Measurements from ENCODE around the gene COP1.

Gene COP1

DNA sequence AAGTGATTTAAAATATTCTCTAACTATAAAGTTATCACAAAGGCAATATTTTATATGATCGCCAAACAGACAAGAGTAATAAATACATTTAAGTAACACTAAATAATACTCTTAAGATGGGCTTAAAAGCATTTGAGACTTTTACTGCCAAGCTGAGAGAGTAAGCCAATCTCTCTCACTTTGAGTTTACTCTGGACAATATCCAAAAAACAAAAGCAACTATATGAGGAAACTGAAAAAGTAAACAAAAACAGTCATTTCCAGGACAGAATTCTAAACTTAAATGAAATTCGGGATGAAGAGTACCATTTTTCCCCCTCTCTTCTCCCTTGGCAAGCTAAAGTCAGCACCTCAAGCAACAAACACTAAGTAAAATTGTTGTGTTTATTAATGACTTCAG lies 173.2 kb downstream of the COP1 start (continued):
- TF ChIP-seq, protein P1, sequence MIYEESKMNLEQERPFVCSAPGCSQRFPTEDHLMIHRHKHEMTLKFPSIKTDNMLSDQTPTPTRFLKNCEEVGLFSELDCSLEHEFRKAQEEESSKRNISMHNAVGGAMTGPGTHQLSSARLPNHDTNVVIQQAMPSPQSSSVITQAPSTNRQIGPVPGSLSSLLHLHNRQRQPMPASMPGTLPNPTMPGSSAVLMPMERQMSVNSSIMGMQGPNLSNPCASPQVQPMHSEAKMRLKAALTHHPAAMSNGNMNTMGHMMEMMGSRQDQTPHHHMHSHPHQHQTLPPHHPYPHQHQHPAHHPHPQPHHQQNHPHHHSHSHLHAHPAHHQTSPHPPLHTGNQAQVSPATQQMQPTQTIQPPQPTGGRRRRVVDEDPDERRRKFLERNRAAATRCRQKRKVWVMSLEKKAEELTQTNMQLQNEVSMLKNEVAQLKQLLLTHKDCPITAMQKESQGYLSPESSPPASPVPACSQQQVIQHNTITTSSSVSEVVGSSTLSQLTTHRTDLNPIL (CRISPR knock-in tag; IDR thresholded peaks at IDR 0.05; ENCODE audit: low read depth), result no peak
- TF ChIP-seq OSR1 (CRISPR knock-in tag; IDR thresholded peaks at IDR 0.05) (no peak), GLIS3 (CRISPR knock-in tag; IDR thresholded peaks at IDR 0.05) (no peak)

DNA sequence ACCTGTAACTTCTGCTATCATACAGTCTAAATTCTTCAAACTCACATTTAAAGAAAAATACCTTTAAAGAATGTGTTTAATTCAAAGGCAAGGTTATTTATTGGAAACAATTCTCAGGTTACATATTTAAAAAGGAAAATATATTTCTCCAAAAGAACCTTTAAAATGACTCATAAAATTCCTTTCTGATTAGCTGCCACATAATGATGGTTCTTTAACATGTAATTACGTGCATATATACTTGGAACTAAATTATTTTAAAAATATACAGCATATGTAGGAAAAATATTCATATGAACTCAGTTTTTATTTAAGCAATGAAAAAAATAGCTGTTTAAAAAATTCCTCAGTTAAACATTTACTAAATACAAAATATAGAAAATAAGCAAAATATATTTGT lies 173.6 kb downstream of the COP1 start:
- no peak for ATAC-seq

DNA sequence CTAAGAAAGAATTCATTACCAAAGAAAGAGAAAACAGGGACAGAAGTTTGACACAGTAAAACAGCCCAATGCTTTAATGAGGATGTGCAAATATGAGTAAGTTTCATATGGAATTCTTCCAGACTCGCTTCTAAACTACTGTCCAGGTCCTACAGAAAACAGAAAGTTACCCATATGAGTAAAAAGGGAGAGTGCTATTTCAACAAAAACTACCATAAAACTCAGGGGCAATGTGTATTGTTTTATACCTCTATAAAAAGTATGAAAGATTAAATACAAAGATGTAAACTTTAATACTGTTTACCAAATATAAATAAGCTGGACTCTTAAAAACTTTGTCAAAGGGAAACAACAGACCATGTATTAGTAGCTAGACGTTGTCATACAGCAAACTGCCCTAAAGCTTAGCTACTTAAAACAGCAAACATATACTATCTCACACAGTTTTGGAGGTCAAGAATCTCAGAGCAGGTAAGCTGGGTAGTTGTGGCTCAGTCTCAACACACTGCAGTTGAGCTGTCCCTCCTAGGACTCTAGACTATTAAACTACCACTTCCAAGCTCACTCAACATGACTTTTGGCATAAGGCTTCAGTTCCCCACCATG lies 174.9 kb downstream of the COP1 start:
- peak; percentile 42 for ATAC-seq
- no peak for TF ChIP-seq ISL1 (CRISPR knock-in tag; IDR thresholded peaks at IDR 0.05)
- no peak for TF ChIP-seq ZFP30 (CRISPR knock-in tag; IDR thresholded peaks at IDR 0.05)
- TF ChIP-seq ESRRG (CRISPR knock-in tag; IDR thresholded peaks at IDR 0.05), result no peak
- TF ChIP-seq TOX (CRISPR knock-in tag; IDR thresholded peaks at IDR 0.05; ENCODE audit: borderline replicate concordance), result no peak
- no peak for TF ChIP-seq ZNF8 (CRISPR knock-in tag; IDR thresholded peaks at IDR 0.05)
- no peak for TF ChIP-seq SNAI2 (CRISPR knock-in tag; IDR thresholded peaks at IDR 0.05)
- TF ChIP-seq ARNTL (CRISPR knock-in tag; IDR thresholded peaks at IDR 0.05; ENCODE audit: borderline replicate concordance, low read depth), result no peak
- no peak for TF ChIP-seq ZNF565 (CRISPR knock-in tag; conservative IDR thresholded peaks at IDR 0.05; ENCODE audit: low read depth)
- TF ChIP-seq ZNF70 (CRISPR knock-in tag; IDR thresholded peaks at IDR 0.05), result no peak
- TF ChIP-seq OSR1 (CRISPR knock-in tag; IDR thresholded peaks at IDR 0.05), result no peak
- TF ChIP-seq, protein P2, sequence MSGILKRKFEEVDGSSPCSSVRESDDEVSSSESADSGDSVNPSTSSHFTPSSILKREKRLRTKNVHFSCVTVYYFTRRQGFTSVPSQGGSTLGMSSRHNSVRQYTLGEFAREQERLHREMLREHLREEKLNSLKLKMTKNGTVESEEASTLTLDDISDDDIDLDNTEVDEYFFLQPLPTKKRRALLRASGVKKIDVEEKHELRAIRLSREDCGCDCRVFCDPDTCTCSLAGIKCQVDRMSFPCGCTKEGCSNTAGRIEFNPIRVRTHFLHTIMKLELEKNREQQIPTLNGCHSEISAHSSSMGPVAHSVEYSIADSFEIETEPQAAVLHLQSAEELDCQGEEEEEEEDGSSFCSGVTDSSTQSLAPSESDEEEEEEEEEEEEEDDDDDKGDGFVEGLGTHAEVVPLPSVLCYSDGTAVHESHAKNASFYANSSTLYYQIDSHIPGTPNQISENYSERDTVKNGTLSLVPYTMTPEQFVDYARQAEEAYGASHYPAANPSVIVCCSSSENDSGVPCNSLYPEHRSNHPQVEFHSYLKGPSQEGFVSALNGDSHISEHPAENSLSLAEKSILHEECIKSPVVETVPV (CRISPR knock-in tag; IDR thresholded peaks at IDR 0.05), result no peak
- TF ChIP-seq CSDC2 (CRISPR knock-in tag; IDR thresholded peaks at IDR 0.05), result no peak
- no peak for TF ChIP-seq ZFP3 (CRISPR knock-in tag; IDR thresholded peaks at IDR 0.05)

More for the DNA sequence above, 173.6 kb downstream of the COP1 start:
- TF ChIP-seq OSR1 (CRISPR knock-in tag; IDR thresholded peaks at IDR 0.05) (no peak), ZNF565 (CRISPR knock-in tag; conservative IDR thresholded peaks at IDR 0.05; ENCODE audit: low read depth) (no peak), TCF4 (CRISPR knock-in tag; IDR thresholded peaks at IDR 0.05; ENCODE audit: borderline replicate concordance) (no peak), ZNF70 (CRISPR knock-in tag; IDR thresholded peaks at IDR 0.05) (no peak), ISL1 (CRISPR knock-in tag; IDR thresholded peaks at IDR 0.05) (no peak), CSDC2 (CRISPR knock-in tag; IDR thresholded peaks at IDR 0.05) (no peak), ZC3H10 (CRISPR knock-in tag; IDR thresholded peaks at IDR 0.05) (no peak), ZFP30 (CRISPR knock-in tag; IDR thresholded peaks at IDR 0.05) (no peak), ESRRG (CRISPR knock-in tag; IDR thresholded peaks at IDR 0.05) (no peak), TOX (CRISPR knock-in tag; IDR thresholded peaks at IDR 0.05; ENCODE audit: borderline replicate concordance) (no peak), ZNF8 (CRISPR knock-in tag; IDR thresholded peaks at IDR 0.05) (no peak), SNAI2 (CRISPR knock-in tag; IDR thresholded peaks at IDR 0.05) (no peak), GLIS3 (CRISPR knock-in tag; IDR thresholded peaks at IDR 0.05) (no peak), RARB (CRISPR knock-in tag; IDR thresholded peaks at IDR 0.05) (no peak), ZFP3 (CRISPR knock-in tag; IDR thresholded peaks at IDR 0.05) (no peak)
- TF ChIP-seq, protein P1 (CRISPR knock-in tag; IDR thresholded peaks at IDR 0.05; ENCODE audit: low read depth), result no peak
- TF ChIP-seq, protein P2 (CRISPR knock-in tag; IDR thresholded peaks at IDR 0.05), result no peak
- TF ChIP-seq, protein P3, sequence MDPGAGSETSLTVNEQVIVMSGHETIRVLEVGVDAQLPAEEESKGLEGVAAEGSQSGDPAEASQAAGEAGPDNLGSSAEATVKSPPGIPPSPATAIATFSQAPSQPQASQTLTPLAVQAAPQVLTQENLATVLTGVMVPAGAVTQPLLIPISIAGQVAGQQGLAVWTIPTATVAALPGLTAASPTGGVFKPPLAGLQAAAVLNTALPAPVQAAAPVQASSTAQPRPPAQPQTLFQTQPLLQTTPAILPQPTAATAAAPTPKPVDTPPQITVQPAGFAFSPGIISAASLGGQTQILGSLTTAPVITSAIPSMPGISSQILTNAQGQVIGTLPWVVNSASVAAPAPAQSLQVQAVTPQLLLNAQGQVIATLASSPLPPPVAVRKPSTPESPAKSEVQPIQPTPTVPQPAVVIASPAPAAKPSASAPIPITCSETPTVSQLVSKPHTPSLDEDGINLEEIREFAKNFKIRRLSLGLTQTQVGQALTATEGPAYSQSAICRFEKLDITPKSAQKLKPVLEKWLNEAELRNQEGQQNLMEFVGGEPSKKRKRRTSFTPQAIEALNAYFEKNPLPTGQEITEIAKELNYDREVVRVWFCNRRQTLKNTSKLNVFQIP (CRISPR knock-in tag; IDR thresholded peaks at IDR 0.05; ENCODE audit: borderline replicate concordance, low read depth), result no peak
- TF ChIP-seq, protein P4, sequence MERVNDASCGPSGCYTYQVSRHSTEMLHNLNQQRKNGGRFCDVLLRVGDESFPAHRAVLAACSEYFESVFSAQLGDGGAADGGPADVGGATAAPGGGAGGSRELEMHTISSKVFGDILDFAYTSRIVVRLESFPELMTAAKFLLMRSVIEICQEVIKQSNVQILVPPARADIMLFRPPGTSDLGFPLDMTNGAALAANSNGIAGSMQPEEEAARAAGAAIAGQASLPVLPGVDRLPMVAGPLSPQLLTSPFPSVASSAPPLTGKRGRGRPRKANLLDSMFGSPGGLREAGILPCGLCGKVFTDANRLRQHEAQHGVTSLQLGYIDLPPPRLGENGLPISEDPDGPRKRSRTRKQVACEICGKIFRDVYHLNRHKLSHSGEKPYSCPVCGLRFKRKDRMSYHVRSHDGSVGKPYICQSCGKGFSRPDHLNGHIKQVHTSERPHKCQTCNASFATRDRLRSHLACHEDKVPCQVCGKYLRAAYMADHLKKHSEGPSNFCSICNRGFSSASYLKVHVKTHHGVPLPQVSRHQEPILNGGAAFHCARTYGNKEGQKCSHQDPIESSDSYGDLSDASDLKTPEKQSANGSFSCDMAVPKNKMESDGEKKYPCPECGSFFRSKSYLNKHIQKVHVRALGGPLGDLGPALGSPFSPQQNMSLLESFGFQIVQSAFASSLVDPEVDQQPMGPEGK (CRISPR knock-in tag; IDR thresholded peaks at IDR 0.05; ENCODE audit: borderline replicate concordance), result no peak
- TF ChIP-seq, protein P5, sequence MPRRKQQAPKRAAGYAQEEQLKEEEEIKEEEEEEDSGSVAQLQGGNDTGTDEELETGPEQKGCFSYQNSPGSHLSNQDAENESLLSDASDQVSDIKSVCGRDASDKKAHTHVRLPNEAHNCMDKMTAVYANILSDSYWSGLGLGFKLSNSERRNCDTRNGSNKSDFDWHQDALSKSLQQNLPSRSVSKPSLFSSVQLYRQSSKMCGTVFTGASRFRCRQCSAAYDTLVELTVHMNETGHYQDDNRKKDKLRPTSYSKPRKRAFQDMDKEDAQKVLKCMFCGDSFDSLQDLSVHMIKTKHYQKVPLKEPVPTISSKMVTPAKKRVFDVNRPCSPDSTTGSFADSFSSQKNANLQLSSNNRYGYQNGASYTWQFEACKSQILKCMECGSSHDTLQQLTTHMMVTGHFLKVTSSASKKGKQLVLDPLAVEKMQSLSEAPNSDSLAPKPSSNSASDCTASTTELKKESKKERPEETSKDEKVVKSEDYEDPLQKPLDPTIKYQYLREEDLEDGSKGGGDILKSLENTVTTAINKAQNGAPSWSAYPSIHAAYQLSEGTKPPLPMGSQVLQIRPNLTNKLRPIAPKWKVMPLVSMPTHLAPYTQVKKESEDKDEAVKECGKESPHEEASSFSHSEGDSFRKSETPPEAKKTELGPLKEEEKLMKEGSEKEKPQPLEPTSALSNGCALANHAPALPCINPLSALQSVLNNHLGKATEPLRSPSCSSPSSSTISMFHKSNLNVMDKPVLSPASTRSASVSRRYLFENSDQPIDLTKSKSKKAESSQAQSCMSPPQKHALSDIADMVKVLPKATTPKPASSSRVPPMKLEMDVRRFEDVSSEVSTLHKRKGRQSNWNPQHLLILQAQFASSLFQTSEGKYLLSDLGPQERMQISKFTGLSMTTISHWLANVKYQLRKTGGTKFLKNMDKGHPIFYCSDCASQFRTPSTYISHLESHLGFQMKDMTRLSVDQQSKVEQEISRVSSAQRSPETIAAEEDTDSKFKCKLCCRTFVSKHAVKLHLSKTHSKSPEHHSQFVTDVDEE (CRISPR knock-in tag; IDR thresholded peaks at IDR 0.05), result no peak

Data from SK-N-SH treated with all-trans-retinoic acid at 6 μM for 48 hours (cell line).